Activated T-cell treated with anti-CD3 and anti-CD28 coated beads, Interleukin-2, amount 50 U/mL, for 1 hour (primary cell): ENCODE measurements around the gene PIK3AP1.
"Not testable (repeated sequence)": the region's sequence is repeated elsewhere in the genome, so short reads cannot be mapped to it uniquely, and the experiment has no call there.

Source experiments
- DNase-seq: peaks from one replicate; pipeline ENCODE4 v3.0.0-alpha.2; 2020

Gene PIK3AP1

GRCh38 chr10:96570983-96571964, 149.0 kb downstream of the PIK3AP1 start:
- DNase-seq = no peak

- DNase-seq = no peak
Measured at GRCh38 chr10:96570511-96570910, 149.8 kb downstream of the PIK3AP1 start.

GRCh38 chr10:96568402-96568801, 151.9 kb downstream of the PIK3AP1 start:
- DNase-seq = no peak

- DNase-seq = no peak
Measured at GRCh38 chr10:96565774-96566173, 154.5 kb downstream of the PIK3AP1 start.

- no peak for DNase-seq
Measured at GRCh38 chr10:96560966-96561887, 159.1 kb downstream of the PIK3AP1 start.

GRCh38 chr10:96560489-96560888, 159.8 kb downstream of the PIK3AP1 start:
- no peak for DNase-seq

GRCh38 chr10:96556003-96556402, 164.3 kb downstream of the PIK3AP1 start:
- no peak for DNase-seq

GRCh38 chr10:96555330-96555729, 165.0 kb downstream of the PIK3AP1 start:
- no peak for DNase-seq

GRCh38 chr10:96548589-96548988, 171.7 kb downstream of the PIK3AP1 start:
- no peak for DNase-seq

GRCh38 chr10:96545558-96545957, 174.8 kb downstream of the PIK3AP1 start:
- DNase-seq = not testable (repeated sequence)
